RCC 7860 (cell line): ENCODE data around the gene ELOVL5.
"Not testable (repeated sequence)": the region's sequence is repeated elsewhere in the genome, so short reads cannot be mapped to it uniquely, and the experiment has no call there.

ENCODE experiments used
- DNase-seq: peaks from one replicate; pipeline ENCODE4 v3.0.0-alpha.2; 2015; ENCODE audit warnings: low spot score
- FAIRE-seq: peaks from 2 replicates; lab custom pipeline; 2012; peaks lifted over from hg19 to GRCh38; lab: Jason Lieb, UNC

The ELOVL5 gene

DNA sequence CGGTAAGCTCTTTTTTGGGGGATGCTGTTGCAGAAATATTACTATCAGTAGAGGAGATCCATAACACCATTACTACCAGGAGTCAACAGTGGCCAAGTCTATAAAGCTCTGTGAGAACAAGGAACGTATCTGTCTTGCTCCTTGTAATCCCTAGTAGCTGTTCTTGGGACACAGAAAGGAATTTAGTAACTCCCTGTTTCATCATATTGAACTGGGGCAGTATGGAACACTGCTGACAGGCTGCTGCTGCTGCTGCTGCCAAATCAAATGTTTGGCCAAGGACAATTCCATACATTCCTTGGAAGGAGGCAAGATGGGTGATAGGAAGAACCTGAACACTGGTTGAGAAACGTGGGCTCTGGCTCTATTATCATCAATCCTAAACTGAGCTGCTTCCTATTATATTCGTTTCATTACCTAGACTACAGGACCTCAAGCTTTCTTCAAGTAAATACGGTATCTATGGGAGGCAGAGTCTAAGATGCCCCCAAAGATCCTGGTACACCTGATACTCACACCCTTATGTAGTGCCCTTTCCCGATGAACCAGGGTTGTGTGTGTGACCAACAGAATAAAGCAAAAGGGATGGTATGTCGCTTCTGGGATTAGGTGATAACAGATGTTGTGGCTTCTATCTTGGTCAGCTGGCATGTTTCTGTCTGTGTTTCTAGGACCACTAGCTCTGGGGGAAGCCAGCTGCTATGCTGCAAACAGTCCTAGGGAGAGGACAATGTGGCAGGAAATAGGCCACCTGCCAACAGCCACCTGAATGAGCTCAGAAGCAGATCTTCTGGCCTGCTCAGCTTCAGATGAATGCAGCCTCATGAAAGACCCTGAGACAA, 39.5 kb downstream of the ELOVL5 start:
- DNase-seq (no peak), FAIRE-seq (no peak)

DNA sequence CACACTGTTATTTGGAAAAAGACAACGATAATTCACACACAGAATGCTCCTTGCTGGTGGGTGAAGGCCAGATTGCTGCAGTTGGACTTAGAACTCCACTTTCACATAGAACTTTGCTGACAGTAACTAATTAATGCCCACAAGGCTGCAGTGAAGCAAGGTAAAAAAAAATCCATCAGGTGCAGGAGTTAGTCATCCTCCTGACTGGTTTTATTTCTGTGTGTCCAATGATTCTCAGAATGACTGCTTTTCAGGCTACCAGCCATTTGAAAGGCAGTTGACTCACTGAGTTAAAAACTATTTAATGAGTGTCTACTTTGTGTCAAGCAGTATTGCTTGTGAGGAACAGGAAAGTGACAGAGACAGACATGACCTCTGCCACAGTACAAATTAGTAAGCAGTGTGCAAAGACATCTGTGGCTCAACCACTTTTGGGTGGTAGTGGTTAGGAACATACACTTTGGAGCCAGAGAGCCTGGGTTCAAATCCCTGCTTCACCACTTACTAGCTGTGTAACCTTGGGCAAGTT, 41.9 kb downstream of the ELOVL5 start:
- FAIRE-seq (peak; percentile 93), DNase-seq (peak; percentile 81)

DNA sequence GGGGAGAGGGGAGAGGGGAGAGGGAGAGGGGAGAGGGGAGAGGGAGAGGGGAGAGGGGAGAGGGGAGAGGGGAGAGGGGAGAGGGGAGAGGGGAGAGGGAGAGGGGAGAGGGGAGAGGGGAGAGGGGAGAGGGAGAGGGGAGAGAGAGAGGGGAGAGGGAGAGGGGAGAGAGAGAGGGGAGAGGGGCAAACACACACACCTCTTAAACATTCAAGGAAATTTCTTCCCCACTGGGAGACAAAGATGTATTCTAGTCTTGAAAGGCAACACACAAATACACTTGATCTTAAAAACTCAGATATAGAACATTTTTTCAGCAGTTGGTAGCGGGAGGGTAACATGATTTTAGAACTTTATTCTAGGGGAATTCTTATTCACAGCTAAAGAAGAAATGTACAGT, 42.5 kb downstream of the ELOVL5 start:
- not testable (repeated sequence) for DNase-seq, FAIRE-seq

DNA sequence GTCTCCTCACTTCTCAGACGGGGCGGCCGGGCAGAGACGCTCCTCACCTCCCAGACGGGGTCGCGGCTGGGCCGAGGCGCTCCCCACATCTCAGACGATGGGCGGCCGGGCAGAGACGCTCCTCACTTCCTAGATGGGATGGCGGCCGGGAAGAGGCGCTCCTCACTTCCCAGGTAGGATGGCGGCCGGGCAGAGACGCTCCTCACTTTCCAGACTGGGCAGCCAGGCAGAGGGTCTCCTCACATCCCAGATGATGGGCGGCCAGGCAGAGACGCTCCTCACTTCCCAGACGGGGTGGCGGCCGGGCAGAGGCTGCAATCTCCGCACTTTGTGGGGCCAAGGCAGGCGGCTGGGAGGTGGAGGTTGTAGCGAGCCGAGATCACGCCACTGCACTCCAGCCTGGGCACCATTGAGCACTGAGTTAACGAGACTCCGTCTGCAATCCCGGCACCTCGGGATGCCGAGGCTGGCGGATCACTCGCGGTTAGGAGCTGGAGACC, 43.2 kb downstream of the ELOVL5 start:
- FAIRE-seq, DNase-seq: not testable (repeated sequence)

DNA sequence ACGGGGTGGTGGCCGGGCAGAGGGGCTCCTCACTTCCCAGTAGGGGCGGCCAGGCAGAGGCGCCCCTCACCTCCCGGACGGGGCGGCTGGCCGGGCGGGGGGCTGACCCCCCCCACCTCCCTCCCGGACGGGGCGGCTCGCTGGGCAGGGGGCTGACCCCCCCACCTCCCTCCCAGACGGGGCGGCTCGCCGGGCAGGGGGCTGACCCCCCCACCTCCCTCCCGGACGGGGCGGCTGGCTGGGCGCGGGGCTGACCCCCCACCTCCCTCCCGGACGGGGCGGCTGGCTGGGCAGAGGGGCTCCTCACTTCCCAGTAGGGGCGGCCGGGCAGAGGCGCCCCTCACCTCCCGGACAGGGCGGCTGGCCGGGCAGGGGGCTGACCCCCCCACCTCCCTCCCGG, 43.8 kb downstream of the ELOVL5 start:
- FAIRE-seq, DNase-seq: not testable (repeated sequence)

DNA sequence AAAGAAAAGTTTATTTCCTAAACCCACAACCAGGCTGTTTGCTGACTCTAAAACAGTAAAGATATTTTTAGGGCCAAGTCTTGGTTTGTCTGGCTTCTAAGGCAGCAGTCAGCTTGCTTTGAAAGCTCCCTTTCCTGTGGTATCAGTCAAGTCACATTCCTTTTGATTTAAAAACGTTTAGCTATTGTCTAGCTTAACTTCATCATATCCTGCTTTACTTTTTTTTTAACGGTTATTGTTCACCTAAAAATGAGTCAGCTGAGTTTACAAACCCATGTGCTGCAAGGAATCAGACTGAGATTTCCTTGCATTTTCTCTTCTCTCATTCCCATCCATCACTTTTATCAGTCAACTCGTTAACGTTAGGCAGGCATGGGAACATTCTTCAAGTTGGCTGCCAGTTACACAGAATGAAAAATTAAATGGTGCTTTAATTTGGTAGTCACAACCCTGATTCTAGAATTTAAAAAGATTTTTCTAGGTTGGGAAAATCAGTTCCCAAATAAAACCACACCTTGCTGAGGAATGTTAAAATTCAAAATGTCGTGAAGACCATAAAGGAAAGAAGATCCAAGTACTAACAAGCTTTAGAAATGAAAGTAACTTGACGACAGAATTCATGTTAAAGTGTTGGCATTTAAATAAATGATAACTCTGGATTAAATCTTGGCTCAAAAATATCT, 45.9 kb downstream of the ELOVL5 start:
- FAIRE-seq (peak; percentile 89), DNase-seq (peak; percentile 88)

DNA sequence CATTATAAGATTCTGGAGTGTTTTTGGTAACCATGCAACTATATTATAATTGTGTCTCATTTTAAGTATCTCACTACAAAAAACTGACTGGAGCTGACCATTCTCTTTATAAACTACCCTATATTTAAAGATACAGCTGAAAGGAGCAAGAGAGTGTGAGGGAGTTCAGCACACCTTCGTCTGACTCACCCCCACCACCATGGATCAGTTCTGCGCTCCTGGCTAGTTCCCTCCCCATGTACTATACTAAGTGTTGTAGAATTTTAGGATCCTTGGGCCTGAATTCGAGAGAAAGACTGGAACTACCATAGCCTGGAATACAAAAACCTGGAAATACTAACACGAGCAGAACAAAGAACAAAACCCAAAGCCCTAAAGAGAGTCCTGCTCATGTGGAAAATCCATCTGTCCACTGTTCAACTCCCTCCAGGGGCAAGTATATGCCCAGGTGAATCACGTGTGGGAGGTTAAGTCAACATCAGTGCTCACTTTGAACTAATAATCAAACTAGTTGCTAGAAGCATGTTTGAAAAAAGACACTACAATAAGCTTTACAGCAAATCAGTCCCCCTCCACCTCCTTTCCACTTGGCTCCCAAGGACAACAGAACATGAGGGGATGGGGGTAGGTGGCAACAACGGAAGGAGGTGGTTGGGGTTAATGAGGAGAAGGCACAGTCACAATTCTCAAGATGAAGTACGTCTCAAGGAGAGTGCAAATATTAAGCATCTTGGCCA, 46.8 kb downstream of the ELOVL5 start:
- FAIRE-seq (no peak), DNase-seq (peak; percentile 8)

DNA sequence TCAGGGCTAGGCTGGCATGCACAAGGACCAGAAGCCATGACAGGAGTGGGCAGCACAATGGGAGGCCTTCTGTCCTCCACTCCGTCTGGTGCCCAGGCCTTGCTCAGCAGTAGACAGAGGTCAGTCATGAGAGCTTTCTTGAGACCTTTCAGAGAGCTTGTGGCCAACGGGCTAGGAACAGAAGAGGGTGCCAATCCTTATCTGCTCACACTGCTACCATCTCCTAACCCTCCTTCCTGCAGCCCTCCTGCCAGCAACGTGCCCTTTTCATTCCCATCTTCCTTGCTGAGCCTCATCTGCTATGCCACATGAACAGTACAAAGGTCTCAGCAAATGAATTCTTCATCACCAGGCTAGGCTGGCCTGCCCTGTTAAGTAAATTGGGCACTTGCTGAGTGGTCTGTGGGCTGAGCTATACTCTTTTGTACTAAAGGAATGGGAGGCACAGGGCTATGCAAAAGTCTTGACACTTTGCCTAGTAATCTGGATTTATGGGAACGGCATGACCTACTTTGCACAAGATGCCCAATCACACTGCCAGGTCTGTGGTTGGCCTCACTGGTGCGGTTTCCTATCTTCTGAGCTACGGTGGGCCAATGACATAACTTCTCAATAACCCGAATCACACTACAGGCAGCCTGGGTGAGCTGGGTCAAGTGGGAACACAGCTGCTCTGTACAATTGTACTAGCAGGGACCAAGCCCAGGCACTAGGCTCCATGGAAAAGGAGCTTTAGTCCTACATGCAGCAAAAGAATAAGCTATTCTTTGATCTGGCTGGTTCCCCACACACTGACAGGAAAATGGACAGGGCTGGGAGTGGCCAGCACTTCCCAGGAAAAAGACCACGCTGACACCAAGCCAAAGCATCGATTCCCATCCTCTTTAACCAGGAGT, 47.8 kb downstream of the ELOVL5 start:
- peak; percentile 53 for DNase-seq
- FAIRE-seq = no peak

DNA sequence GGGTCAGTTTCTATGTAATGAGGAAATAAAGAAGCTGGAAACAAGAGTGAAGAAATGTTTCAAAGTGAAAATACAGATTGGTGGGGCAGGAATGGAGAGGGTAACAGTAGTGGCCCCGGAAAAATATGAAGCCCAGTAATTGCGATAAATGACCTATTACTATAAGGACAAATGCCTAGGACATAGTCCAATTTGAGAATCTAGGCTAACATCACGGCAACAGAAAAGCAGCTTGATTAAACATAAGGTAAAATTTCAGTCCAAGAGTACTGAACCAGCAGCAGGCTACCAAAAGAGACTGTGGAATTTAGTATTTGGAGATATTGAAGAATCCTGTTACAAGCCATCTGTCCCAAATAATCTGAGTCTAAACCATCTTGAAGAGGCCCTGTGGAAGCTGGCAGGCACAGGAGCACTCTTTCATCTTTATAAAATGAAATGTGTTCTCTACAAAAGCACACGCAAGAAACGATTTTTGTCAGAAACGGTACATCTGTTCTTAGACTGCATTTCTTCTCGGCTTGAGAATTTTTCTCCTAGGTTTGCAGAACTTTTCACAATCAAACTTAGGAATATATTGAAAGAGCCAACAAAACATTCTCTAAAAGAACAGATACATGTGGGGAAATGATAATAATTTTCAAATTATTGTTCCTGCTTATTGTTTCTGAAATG, 49.3 kb downstream of the ELOVL5 start:
- no peak for DNase-seq
- FAIRE-seq = no peak

DNA sequence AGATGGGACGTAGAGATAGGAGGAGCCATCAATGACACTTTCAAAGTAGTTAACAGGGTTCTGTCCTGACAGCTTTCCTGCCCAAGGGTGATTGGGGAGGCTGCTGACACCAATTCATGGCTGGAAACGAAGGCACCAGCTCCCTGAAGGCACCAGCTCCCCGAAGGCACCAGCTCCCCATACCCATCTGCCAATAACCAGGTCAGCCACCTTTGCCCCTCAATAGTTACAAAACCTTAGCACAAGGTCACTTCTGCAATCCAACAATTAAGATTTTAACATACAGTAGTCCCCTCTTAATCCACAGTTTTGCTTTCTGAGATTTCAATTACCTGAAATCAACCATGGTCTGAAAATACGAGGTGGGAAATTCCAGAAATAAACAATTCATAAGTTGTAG, 51.7 kb downstream of the ELOVL5 start:
- FAIRE-seq (no peak), DNase-seq (no peak)

DNA sequence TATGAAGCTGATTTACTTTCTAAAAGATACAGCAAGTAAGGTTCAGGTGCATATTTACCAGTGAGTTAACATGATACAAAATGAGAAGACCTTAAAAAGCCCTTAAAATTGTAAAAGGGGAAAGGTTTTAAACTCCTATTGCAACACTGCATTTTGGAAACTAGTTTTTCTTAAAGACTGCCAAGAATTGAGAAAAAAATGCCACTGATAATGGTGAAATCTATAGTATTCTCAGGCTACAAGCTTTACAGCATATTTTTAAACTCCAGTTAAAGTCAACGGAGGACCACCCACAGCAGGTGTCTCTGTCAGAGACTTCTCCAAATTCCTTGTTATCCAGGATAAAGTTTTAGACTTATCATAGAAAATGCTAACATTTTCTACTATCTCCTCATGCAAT, 53.6 kb downstream of the ELOVL5 start:
- FAIRE-seq = no peak
- DNase-seq = no peak

DNA sequence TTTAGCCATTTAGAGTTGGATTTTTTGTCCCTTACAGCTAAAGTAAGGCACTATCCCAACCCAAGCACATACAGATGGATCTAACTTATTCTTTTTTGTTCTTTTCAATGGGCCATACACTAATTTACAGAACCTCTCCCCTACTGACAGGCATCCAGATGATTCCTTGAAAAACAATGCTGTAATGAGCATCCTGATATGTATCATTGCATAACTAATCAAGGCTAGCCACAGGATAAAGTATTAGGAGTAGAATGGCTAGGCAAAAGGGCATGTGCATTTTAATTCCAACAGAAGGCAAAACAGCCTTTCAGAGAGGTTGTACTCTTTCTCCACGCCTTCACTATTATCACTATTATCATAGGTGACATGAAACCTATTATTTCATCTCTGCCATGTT, 54.1 kb downstream of the ELOVL5 start:
- no peak for FAIRE-seq
- no peak for DNase-seq

DNA sequence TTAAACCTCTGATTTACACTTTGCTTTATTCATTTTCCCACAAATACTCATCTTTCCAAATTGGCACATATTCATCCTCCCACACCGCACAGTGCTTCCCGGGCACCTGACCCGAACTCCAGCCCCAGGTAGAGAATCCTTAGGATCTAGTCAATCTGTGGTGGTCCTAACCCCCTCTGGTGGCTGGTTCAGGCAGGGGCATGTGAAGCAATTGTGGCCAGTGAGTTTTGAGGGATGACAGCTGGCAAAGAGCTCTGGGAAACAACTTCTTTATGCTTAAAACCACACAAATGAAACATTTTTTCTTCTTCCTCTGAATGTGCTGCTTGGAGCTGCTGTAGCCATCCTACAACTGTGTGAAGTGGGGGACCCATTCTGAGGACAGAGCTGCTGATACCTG, 54.7 kb downstream of the ELOVL5 start:
- no peak for FAIRE-seq

DNA sequence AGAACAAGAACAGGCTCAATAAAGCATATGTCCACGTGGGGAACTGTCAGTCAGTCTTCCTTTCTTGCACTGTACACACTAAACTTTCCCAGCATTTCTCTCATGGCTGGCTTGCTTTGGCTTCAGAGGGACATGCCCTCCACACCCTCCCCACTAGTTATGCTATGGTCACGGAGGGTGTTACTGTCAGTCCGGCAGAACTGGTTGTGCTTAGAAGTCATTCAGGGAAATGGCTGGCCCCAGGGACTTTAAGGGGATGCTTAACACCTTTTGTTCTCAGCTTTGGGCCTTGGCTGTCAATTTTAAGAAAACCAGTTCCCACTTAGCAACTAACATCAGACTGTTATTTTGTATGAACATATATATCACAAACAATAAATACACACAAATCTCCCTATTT, 55.1 kb downstream of the ELOVL5 start:
- FAIRE-seq = no peak
- DNase-seq = no peak

More for the DNA sequence above, 54.7 kb downstream of the ELOVL5 start:
- no peak for DNase-seq

DNA sequence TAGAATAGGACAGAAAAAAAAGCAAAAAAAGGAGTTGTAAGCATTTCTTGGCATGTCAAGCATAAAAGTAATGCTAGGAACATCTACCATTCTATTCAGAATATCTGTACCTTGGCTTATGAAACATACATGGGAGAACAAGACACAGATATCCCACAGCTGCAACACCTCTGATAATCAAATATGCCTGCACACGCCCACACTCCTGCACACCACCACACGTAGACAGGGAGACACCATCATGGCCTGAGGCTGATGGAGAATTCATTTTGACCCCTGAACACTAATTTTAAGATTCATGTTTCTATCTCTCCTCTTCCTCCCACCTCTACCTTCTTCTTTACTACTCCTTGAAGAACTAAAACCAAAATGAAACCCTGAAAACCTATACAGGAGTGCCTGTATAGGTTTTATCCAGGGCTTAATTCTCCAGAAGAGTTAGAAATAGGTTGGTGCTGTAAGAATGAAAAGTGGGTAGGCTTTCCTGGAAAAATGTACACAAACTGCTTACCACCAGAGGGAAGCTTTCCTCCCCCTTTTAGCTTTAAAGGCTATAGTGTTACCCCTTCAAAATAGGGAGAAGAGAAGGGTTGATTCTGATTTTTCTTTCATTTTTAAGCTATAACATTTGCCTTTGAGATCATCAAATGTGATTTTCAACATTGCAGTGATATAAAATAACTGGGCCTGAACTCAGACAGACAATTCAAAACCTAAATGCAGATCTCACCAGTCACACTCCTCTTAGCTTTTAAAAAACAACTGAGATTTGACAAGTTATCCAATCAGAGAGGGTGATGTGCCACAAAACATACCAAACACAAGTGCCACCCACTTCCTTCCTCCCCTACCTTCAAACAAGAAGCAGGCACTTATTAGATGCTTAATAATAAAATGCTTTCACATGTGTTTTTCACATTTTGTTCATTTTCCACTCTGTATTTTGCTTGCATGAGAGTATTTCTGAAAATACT, 57.9 kb downstream of the ELOVL5 start:
- FAIRE-seq = no peak
- DNase-seq = no peak

DNA sequence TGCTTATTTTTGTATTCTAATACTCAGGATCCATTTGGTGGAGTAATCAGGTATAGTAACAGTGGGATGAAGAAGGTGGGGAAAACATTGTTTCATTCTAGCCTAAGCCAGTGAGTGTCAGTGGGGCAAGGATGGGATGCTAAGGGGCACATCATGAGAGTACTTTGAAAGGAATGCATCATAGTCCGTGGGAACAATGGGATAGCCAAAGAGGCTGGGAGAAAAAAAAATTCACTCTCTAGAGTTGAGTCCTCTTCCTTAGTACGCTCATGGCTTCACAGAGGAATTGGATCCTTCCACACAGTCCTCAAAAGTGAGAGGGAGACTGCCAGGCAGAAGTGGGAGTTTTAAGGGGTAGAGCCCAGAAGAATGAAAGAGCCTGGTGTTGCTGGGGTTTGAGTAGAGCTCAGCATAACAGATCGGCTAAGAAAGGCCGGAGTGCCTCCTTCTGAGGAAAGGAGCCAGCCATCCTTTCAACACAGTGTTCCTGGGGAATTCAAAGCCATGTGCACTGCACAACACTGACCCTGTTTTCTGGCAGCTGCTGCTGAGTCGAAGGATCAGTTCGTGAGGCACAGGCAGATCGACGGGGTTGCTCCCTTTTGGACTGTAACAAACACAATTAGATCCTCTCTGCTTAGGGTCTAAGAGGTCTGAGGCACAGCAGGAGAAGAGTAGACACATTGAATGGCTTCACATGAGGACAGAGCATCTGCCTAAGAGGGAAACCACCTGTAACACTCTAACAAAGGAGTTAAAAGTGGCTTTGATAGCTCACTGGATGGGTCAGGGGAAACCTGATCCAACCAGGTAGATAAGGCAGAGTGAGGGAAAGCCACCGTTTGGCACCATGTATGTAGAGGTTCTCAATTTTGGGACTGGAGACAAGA, 61.2 kb downstream of the ELOVL5 start:
- DNase-seq (no peak), FAIRE-seq (no peak)

DNA sequence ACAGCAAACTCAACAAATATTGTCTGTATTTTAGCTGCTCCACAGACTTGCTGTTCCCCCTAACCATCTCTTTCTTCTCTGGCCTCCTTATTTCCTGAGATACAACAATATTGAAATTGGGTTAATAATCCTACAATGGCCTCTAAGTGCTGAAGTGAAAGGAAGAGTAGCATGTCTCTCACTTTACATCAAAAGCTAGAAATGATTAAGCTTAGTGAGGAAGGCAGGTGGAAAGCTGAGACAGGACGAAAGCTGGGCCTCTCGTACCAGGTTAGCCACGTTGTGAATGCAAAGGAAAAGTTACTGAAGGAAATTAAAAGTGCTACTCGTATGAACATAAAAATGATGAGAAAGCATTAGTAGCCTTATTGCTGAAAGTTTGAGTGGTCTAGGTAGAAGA, 63.8 kb downstream of the ELOVL5 start:
- DNase-seq = no peak
- FAIRE-seq = no peak
